Measurements from ENCODE around the gene ABCG4.
A peak's percentile ranks its signal among the peaks of the same experiment; 100 is the strongest.

DNA sequence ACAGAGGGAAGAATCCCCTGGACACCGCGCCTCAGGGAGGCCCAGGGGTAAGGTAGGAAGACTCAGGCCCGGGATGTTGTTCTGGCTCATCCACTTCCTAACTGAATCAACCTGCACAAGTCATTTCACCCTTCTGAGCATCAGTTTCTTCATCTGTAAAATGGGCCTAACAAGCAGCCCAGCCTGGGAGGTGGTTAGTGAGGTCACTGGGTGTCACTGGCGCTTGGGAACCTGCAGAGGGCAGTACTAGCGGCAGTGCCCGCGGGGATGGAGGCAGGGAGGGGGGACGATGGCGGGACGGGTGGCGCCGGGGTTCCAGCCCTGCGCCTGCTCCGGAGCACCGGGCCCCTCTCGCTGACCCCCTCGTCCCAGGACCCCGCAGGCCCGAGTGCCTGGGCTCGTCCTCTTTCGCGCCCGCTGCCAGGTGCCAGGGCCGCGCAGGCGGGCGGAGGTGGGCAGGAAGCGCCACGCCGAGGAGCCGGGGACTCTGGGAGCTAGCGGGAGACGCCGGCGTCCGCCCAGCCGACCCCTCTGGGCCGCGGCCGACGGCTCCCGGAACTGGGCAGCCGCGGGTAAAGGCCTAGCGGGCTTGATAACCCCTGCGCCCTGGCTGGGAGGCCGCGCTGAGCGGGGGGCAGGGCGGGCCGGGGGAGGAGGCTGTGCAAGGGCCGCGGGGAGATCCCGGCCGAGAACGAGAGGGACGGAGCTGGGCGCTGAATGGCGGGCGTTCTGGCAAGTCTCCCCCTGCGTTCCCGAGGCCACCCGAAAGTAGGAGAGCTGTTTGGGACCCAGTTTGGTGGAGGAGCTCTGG, 19.8 kb downstream of the ABCG4 start, which contains the start of gene NLRX1:
- TF ChIP-seq SUZ12 (IDR thresholded peaks at IDR 0.05; ENCODE audit: extremely low read depth, insufficient read depth, insufficient read length) (no peak), YY1 (IDR thresholded peaks at IDR 0.05; ENCODE audit: insufficient read depth, insufficient read length) (peak; percentile 18), ZNF274 (IDR thresholded peaks at IDR 0.05; ENCODE audit: low read depth, low read length) (no peak)

Measured in NT2/D1 (cell line).